Spleen (tissue), 11 donors: ENCODE measurements around the gene ARHGAP21. TPM values are rescaled to one million over a fixed set of nuclear protein-coding genes. Genes with fewer than 3 reads are reported as not detected.

Experiments used
- DNase-seq: peaks from one replicate; pipeline ENCODE4 v3.0.0-alpha.2; 2020
- H3K27ac ChIP-seq, 8 donors: fragments of 200-600 bp; sonication (generic) in 7 of 8; 1 replicate in 4 of 8; 2 replicates in 4 of 8; pipeline versions ENCODE4 v1.5.0 to v1.8.0; 2016 to 2021; ENCODE audit warnings: inconsistent platforms in 4 of 8, mild to moderate bottlenecking in 4 of 8, moderate library complexity in 1 of 8
- H3K27me3 ChIP-seq, 7 donors: fragments of 200-600 bp; sonication (generic) in 6 of 7; replicated peaks in 1 of 7; 1 replicate in 4 of 7; 2 replicates in 3 of 7; pipeline versions ENCODE4 v1.5.0 to v1.8.0; 2016 to 2021; ENCODE audit warnings: inconsistent platforms in 3 of 7, mild to moderate bottlenecking in 1 of 7
- H3K36me3 ChIP-seq, 6 donors: fragments of 200-600 bp; sonication (generic) in 5 of 6; 1 replicate in 4 of 6; 2 replicates in 2 of 6; pipeline versions ENCODE4 v1.5.0 to v1.8.0; 2016 to 2021; ENCODE audit warnings: inconsistent platforms in 2 of 6
- H3K4me1 ChIP-seq, 6 donors: fragments of 200-600 bp; sonication (generic) in 5 of 6; 1 replicate in 3 of 6; 2 replicates in 3 of 6; pipeline versions ENCODE4 v1.5.0 to v1.8.0; 2016 to 2021; ENCODE audit warnings: inconsistent platforms in 3 of 6
- H3K4me3 ChIP-seq, 8 donors: fragments of 200-600 bp; sonication (generic) in 7 of 8; 1 replicate in 4 of 8; 2 replicates in 4 of 8; pipeline versions ENCODE4 v1.5.0 to v1.8.0; 2016 to 2021; ENCODE audit warnings: inconsistent platforms in 4 of 8, mild to moderate bottlenecking in 4 of 8, moderate library complexity in 2 of 8
- H3K9me3 ChIP-seq, 8 donors: fragments of 200-600 bp; sonication (generic) in 7 of 8; 1 replicate in 4 of 8; 2 replicates in 4 of 8; pipeline versions ENCODE4 v1.5.0 to v1.8.0; 2016 to 2021; ENCODE audit warnings: inconsistent platforms in 4 of 8
- POLR2A ChIP-seq, 3 donors: fragments of 450-650 bp; IDR thresholded peaks; one replicate each; pipeline ENCODE4 v1.5.1; 2017; ENCODE audit warnings: antibody characterized with exemption in 3 of 3, mild to moderate bottlenecking in 1 of 3
- POLR2AphosphoS5 ChIP-seq, 3 donors: sonication (generic); formaldehyde crosslinking; IDR thresholded peaks; one replicate each; pipeline ENCODE4 v1.5.1; 2017; ENCODE audit warnings: antibody characterized with exemption in 3 of 3
- WGBS, 5 donors: extraction: QIAGEN DNeasy Blood & Tissue Kit in 3 of 5; methylation state at CpG; one replicate each; pipeline versions ENCODE4 v1.1.5 to v1.1.7; 2013 to 2018; 5-methylcytosine and 5-hydroxymethylcytosine counted together
- intact Hi-C: fragments of 100-400 bp; cut with DNase I; formaldehyde crosslinking; loops from one replicate; pipeline ENCODE4 v1.15.0; 2023; ENCODE audit warnings: low total_unique reads
- polyA plus RNA-seq, 3 donors: library from polyadenylated mRNA; stranded (reverse); fragments of 200-250 nt; gene quantifications; one replicate each; pipeline ENCODE4 v1.2.1, GENCODE V29; 2013
- total RNA-seq, 7 donors: library from RNA; depleted of rRNA in 3 of 7; stranded (reverse); fragments of >200 nt in 3 of 7; fragmentation: NEBNext Ultra II Directional in 4 of 7; extraction: Animal tissue kit (Norgen Biotek cat#: 25700) in 4 of 7; gene quantifications; one replicate each; pipeline versions ENCODE4 v1.1.0 to v1.2.1, GENCODE V29; 2016 to 2021
- TF ChIP-seq, protein P1 (sequence below), 11 experiments: fragments of 200-600 bp in 7 of 11; fragments of 450-650 bp in 4 of 11; sonication (generic) in 4 of 11; IDR thresholded peaks in 8 of 11; conservative IDR thresholded peaks in 3 of 11; 1 replicate in 7 of 11; 2 replicates in 4 of 11; pipeline versions ENCODE4 v1.4.0 to v1.8.0; 2016 to 2021; ENCODE audit warnings: antibody characterized with exemption in 11 of 11, inconsistent platforms in 4 of 11, mild to moderate bottlenecking in 1 of 11
- donor health status: healthy with polysubstance abuse.
- donor health status: DM: no; HTN: no; CAD: no; lungs with moderate emphysema.
- donor health status: DM: no; HTN: no; CAD: no.
- donor health status: Bipolar disorder and iron deficiency.
- donor health status: healthy.
- donor health status: DM: no; HTN: no; CAD: no.
- donor health status: DM: yes; HTN: yes; CAD: no.

Gene ARHGAP21
- total and polyA plus RNA-seq, 10 donors = 6.0 to 60.9 (median 43.9) TPM

DNA sequence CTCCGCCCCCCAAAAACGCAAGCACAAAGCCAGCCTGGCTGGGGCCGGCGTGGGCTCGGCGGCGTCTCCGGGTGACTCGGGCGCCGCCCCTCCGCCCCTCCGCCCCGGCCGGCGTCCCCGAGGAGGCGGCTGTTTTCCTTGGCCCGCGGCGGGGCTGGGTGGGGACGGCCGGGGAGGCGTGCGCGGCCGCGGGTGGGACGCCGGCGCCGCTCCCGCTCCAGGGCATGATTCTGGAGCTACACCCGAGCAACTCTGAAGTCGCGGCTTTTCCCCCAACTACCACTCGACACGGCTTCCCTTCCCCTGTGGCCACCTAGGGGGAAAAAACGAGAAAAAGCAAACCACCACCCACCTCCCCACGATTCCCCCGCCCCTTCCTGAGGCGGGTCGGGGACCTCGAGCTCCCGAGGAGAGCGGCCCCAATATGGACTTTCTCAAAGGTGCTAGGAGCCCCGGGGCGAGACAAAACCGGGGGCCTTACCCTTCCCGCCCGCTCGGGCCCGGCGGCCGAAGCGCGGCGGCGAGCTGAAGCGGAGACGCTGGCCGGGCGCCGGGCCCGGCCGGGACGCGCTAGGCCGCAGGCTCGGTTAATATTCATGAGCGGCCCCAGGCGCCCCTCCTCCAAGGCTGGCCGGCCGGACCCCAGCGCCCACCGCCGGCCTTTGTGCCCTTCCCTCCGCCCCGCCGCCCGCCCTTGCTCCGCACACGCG lies 856 bp downstream of the ARHGAP21 start:
- intact Hi-C loops = loop anchor here (10.0 kb wide), 2 partner anchors 78 to 292 kb away; partner anchors contain the start of genes ENKUR and THNSL1
- Histone ChIP-seq H3K27me3 (no peaks in the 10 kb centered on the region), H3K4me3 (peak overlapping the region; percentile 58 to 90 (median 76)), H3K36me3 (no peaks in the 10 kb centered on the region), H3K4me1 (peaks cover 16 to 62% (median 36%) of the 10 kb centered on the region in 6 donors), H3K9me3 (no peaks in the 10 kb centered on the region), H3K27ac (peak overlapping the region; percentile 88 to 94 (median 90))
- WGBS, 5 donors = 0 to 1% (median 0%) methylated on average over 26 to 84 of the region's 84 CpGs
- TF ChIP-seq POLR2AphosphoS5 (IDR thresholded peaks at IDR 0.05) (peak in 2 of 3 donors; percentile 43 to 65), POLR2A (IDR thresholded peaks at IDR 0.05) (no peak)
- TF ChIP-seq, protein P1, sequence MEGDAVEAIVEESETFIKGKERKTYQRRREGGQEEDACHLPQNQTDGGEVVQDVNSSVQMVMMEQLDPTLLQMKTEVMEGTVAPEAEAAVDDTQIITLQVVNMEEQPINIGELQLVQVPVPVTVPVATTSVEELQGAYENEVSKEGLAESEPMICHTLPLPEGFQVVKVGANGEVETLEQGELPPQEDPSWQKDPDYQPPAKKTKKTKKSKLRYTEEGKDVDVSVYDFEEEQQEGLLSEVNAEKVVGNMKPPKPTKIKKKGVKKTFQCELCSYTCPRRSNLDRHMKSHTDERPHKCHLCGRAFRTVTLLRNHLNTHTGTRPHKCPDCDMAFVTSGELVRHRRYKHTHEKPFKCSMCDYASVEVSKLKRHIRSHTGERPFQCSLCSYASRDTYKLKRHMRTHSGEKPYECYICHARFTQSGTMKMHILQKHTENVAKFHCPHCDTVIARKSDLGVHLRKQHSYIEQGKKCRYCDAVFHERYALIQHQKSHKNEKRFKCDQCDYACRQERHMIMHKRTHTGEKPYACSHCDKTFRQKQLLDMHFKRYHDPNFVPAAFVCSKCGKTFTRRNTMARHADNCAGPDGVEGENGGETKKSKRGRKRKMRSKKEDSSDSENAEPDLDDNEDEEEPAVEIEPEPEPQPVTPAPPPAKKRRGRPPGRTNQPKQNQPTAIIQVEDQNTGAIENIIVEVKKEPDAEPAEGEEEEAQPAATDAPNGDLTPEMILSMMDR (IDR thresholded peaks at IDR 0.05 in 8 of 11, conservative IDR thresholded peaks at IDR 0.05 in 3 of 11) = peak in 1 of 11 experiments; percentile 4
- DNase-seq = peak; percentile 84

DNA sequence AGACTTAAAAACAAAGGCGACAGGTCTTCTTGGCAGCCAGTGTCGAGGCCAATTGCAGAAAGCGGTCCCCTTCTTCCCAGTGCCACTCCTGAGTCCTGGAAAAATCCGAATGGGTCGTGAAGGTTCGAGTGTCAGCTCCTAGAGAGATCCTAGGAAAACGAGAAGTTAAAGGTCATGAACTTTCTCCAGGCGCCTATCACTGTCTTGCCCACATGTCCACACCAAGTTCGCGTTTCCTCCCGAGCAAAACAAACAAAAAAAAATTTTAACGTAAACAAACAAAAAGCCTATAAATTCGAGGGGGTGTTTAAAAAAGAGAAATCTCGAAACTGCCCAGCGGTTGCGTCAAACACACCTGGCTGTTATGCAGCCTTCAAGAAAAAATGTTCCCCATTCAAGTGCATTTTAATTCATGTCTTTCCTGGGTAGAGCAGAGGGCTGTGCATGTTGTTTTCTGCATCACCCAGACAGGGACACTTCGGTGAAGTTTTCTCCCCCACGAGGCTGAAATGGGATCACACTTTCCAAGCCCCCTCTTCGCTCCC lies 1.5 kb downstream of the ARHGAP21 start:
- peaks cover 16 to 69% (median 36%) of the 10 kb centered on the region in 6 donors for H3K4me1 ChIP-seq
- TF ChIP-seq POLR2AphosphoS5 (IDR thresholded peaks at IDR 0.05) (no peak), POLR2A (IDR thresholded peaks at IDR 0.05) (no peak)
- TF ChIP-seq, protein P1 (IDR thresholded peaks at IDR 0.05 in 8 of 11, conservative IDR thresholded peaks at IDR 0.05 in 3 of 11) = no peak
- 8 to 12% (median 10%) methylated on average over 19 of the region's 19 CpGs for WGBS, 5 donors
- peak overlapping the region; percentile 88 to 94 (median 90) for H3K27ac ChIP-seq
- H3K4me3 ChIP-seq = peak overlapping the region; percentile 58 to 90 (median 76)
- no peaks in the 10 kb centered on the region for H3K9me3 ChIP-seq
- intact Hi-C loops = loop anchor here (10.0 kb wide), 2 partner anchors 77 to 293 kb away; partner anchors contain the start of genes ENKUR and THNSL1
- H3K27me3 ChIP-seq = no peaks in the 10 kb centered on the region
- no peak for DNase-seq
- no peaks in the 10 kb centered on the region for H3K36me3 ChIP-seq

DNA sequence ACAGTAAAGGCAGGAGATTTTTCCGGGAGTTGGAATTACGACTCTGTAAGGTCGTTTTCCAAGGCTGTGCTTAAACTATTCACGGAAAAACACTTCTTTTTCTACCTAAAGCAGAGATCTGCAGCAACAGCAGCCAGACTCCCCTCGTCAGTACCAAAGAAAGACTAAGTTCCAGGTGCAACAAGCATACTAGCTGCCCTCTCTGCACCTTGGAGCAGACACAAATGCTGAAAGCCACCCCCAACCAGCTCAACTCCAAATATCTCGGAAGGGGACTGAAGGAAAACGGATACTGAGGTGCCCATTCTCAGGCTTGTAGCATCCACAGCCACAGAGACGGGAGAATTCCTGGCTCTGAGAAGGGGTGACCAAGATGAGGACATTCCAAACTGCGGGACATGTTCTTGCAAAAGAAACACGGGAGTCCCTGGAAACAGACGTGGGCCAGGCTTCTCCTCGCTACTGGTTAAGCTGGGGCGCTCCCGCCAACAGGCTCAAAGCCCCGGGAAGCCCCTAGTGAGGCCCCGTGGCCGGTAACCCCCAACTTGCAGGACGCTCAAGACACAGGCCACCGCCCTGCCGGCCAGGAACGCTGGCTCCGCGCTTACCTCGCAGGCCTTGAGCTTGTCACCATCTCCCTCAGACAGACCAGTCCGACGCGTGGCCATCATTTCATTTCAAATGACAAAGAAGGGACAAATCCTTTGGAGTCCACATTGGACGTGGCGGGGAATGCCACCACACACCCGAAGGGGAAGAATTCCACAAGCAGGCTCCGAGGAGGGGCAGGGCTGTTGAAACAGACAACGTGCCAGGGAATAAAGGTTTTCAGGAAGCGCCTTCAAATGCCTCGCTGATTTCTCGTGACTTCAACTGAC lies 2.2 kb downstream of the ARHGAP21 start:
- Histone ChIP-seq H3K36me3 (no peaks in the 10 kb centered on the region), H3K4me1 (peaks cover 16 to 75% (median 40%) of the 10 kb centered on the region in 6 donors), H3K27me3 (no peaks in the 10 kb centered on the region), H3K27ac (peak overlapping the region in 5 of 8 donors; percentile 3 to 94 (median 91)), H3K9me3 (no peaks in the 10 kb centered on the region), H3K4me3 (peak overlapping the region; percentile 58 to 90 (median 76))
- intact Hi-C loops = loop anchor here (10.0 kb wide), 2 partner anchors 77 to 293 kb away; partner anchors contain the start of genes ENKUR and THNSL1
- peak; percentile 78 for DNase-seq
- WGBS, 5 donors = 35 to 55% (median 48%) methylated on average over 35 of the region's 35 CpGs
- peak in 2 of 3 donors; percentile 29 to 32 for TF ChIP-seq POLR2AphosphoS5 (IDR thresholded peaks at IDR 0.05)
- TF ChIP-seq, protein P1 (IDR thresholded peaks at IDR 0.05 in 8 of 11, conservative IDR thresholded peaks at IDR 0.05 in 3 of 11) = no peak
